Stomach (tissue), 9 donors: ENCODE results near the gene PKHD1. TPM values are rescaled to one million over a fixed set of nuclear protein-coding genes. Genes with fewer than 3 reads are reported as not detected.
A peak's percentile ranks its signal among the peaks of the same experiment; 100 is the strongest.

Source experiments
- DNase-seq, 2 donors: peaks; one replicate each; pipeline versions ENCODE4 v3.0.0 to v3.0.0-alpha.2; 2013 to 2019
- H3K27ac ChIP-seq, 5 donors: fragments of 200-600 bp in 4 of 5; sonication (generic) in 4 of 5; one replicate each; pipeline ENCODE4 v1.5.1; 2013 to 2019; ENCODE audit warnings: mild to moderate bottlenecking in 1 of 5, moderate library complexity in 1 of 5
- H3K27me3 ChIP-seq, 3 donors: fragments of 200-600 bp; sonication (generic); one replicate each; pipeline ENCODE4 v1.5.1; 2017 to 2019; ENCODE audit warnings: mixed run types in 1 of 3
- H3K36me3 ChIP-seq, 4 donors: fragments of 200-600 bp; sonication (generic); 1 replicate in 3 of 4; 2 replicates in 1 of 4; pipeline ENCODE4 v1.5.1; 2016 to 2019
- H3K4me1 ChIP-seq, 4 donors: fragments of 200-600 bp; sonication (generic); one replicate each; pipeline ENCODE4 v1.5.1; 2016 to 2019
- H3K4me3 ChIP-seq, 4 donors: fragments of 200-600 bp; sonication (generic) in 3 of 4; one replicate each; pipeline ENCODE4 v1.5.1; 2016 to 2019; ENCODE audit warnings: mild to moderate bottlenecking in 1 of 4
- H3K9me3 ChIP-seq, 4 donors: fragments of 200-600 bp; sonication (generic); one replicate each; pipeline ENCODE4 v1.5.1; 2016 to 2019
- CTCF ChIP-seq, 7 experiments: fragments of 450-650 bp in 4 of 7; fragments of 200-600 bp in 3 of 7; sonication (generic) in 3 of 7; IDR thresholded peaks; one replicate each; pipeline ENCODE4 v1.5.1; 2016 to 2019; ENCODE audit warnings: antibody characterized with exemption in 7 of 7, control low read depth in 2 of 7, mild to moderate bottlenecking in 1 of 7
- EP300 ChIP-seq: sonication (generic); formaldehyde crosslinking; IDR thresholded peaks from one replicate; pipeline ENCODE4 v1.6.1; 2017; ENCODE audit warnings: antibody characterized with exemption
- POLR2A ChIP-seq, 4 donors: fragments of 450-650 bp; IDR thresholded peaks; one replicate each; pipeline ENCODE4 v1.6.1; 2016; ENCODE audit warnings: antibody characterized with exemption in 4 of 4, control low read depth in 2 of 4, mild to moderate bottlenecking in 1 of 4, moderate library complexity in 1 of 4
- POLR2AphosphoS5 ChIP-seq, 3 donors: sonication (generic); formaldehyde crosslinking; IDR thresholded peaks; one replicate each; pipeline ENCODE4 v1.6.1; 2016; ENCODE audit warnings: antibody characterized with exemption in 3 of 3
- WGBS, 5 donors: extraction: QIAGEN DNeasy Blood & Tissue Kit in 3 of 5; methylation state at CpG; one replicate each; pipeline versions ENCODE4 v1.1.5 to v1.1.7; 2013 to 2018; 5-methylcytosine and 5-hydroxymethylcytosine counted together
- intact Hi-C: fragments of 100-400 bp; cut with DNase I; formaldehyde crosslinking; loops from one replicate; pipeline ENCODE4 v1.15.1; 2023; ENCODE audit warnings: low total_unique reads
- polyA plus RNA-seq, 3 donors: library from polyadenylated mRNA; stranded (reverse); fragments of 200-250 nt; gene quantifications; one replicate each; pipeline ENCODE4 v1.2.3, GENCODE V29; 2013
- total RNA-seq, 5 donors: library from RNA; depleted of rRNA; stranded (reverse); fragments of >200 nt; gene quantifications; one replicate each; pipeline versions ENCODE4 v1.1.0 to v1.2.3, GENCODE V29; 2014 to 2016
- donor health status: healthy with polysubstance abuse.
- donor health status: Bipolar disorder and iron deficiency.
- donor health status: healthy.

The PKHD1 gene
- total and polyA plus RNA-seq, 8 donors = 0.19 to 19.2 (median 4.6) TPM; not detected in 2

GRCh38 chr6:51892750-51893149, 194.7 kb downstream of the PKHD1 start:
- H3K36me3 ChIP-seq = no peaks in the 10 kb centered on the region
- WGBS, 5 donors = 36 to 55% (median 44%) methylated on average over 4 of the region's 4 CpGs
- intact Hi-C loops = no loop called here
- H3K4me3 ChIP-seq = no peak overlapping the region
- no peaks in the 10 kb centered on the region for H3K4me1 ChIP-seq
- DNase-seq = peak in 1 of 2 donors; percentile 3
- no peaks in the 10 kb centered on the region for H3K27me3 ChIP-seq
- H3K9me3 ChIP-seq = no peaks in the 10 kb centered on the region
- no peak overlapping the region for H3K27ac ChIP-seq
- TF ChIP-seq CTCF (IDR thresholded peaks at IDR 0.05) (no peak), POLR2AphosphoS5 (IDR thresholded peaks at IDR 0.05) (no peak), EP300 (no peak), POLR2A (IDR thresholded peaks at IDR 0.05) (no peak)

GRCh38 chr6:51892339-51892738, 195.1 kb downstream of the PKHD1 start:
- no peak overlapping the region for H3K27ac ChIP-seq
- DNase-seq = no peak
- H3K4me3 ChIP-seq = no peak overlapping the region
- no peaks in the 10 kb centered on the region for H3K27me3 ChIP-seq
- no peaks in the 10 kb centered on the region for H3K36me3 ChIP-seq
- H3K9me3 ChIP-seq = no peaks in the 10 kb centered on the region
- WGBS, 5 donors = 69 to 78% (median 73%) methylated on average over 3 of the region's 3 CpGs
- TF ChIP-seq CTCF (IDR thresholded peaks at IDR 0.05) (no peak), EP300 (no peak), POLR2A (IDR thresholded peaks at IDR 0.05) (no peak), POLR2AphosphoS5 (IDR thresholded peaks at IDR 0.05) (no peak)
- no peaks in the 10 kb centered on the region for H3K4me1 ChIP-seq
- intact Hi-C loops = no loop called here

GRCh38 chr6:51891784-51892183, 195.6 kb downstream of the PKHD1 start:
- Histone ChIP-seq H3K9me3 (no peaks in the 10 kb centered on the region), H3K4me1 (no peaks in the 10 kb centered on the region), H3K4me3 (no peak overlapping the region), H3K36me3 (no peaks in the 10 kb centered on the region), H3K27me3 (no peaks in the 10 kb centered on the region), H3K27ac (no peak overlapping the region)
- no peak for DNase-seq
- intact Hi-C loops = no loop called here
- 67 to 82% (median 72%) methylated on average over 4 of the region's 4 CpGs for WGBS, 5 donors
- no peak for TF ChIP-seq POLR2AphosphoS5 (IDR thresholded peaks at IDR 0.05)
- TF ChIP-seq POLR2A (IDR thresholded peaks at IDR 0.05) = no peak

GRCh38 chr6:51887859-51888258, 199.6 kb downstream of the PKHD1 start:
- TF ChIP-seq POLR2AphosphoS5 (IDR thresholded peaks at IDR 0.05) = no peak
- no peak for TF ChIP-seq CTCF (IDR thresholded peaks at IDR 0.05)
- TF ChIP-seq EP300 = no peak
- no peak for DNase-seq
- no peaks in the 10 kb centered on the region for H3K9me3 ChIP-seq
- no peaks in the 10 kb centered on the region for H3K36me3 ChIP-seq
- H3K4me3 ChIP-seq = no peak overlapping the region
- H3K4me1 ChIP-seq = no peaks in the 10 kb centered on the region
- intact Hi-C loops = no loop called here
- H3K27me3 ChIP-seq = no peaks in the 10 kb centered on the region
- H3K27ac ChIP-seq = no peak overlapping the region
- 41 to 67% (median 55%) methylated on average over 2 of the region's 2 CpGs for whole genome bisulfite sequencing, 5 donors

- 75 to 81% (median 78%) methylated on average over 2 of the region's 2 CpGs for WGBS, 5 donors
- intact Hi-C loops = no loop called here
- Histone ChIP-seq H3K36me3 (no peaks in the 10 kb centered on the region), H3K4me3 (no peak overlapping the region), H3K4me1 (no peaks in the 10 kb centered on the region), H3K27me3 (no peaks in the 10 kb centered on the region), H3K27ac (no peak overlapping the region), H3K9me3 (no peaks in the 10 kb centered on the region)
- no peak for TF ChIP-seq POLR2A (IDR thresholded peaks at IDR 0.05)
- TF ChIP-seq EP300 = no peak
- TF ChIP-seq POLR2AphosphoS5 (IDR thresholded peaks at IDR 0.05) = no peak
- no peak for TF ChIP-seq CTCF (IDR thresholded peaks at IDR 0.05)
- DNase-seq = no peak
These were observed 201.5 kb downstream of the PKHD1 start for GRCh38 chr6:51885957-51886356.
